Fibroblast of the aortic adventitia (primary cell): Measurements from ENCODE around the gene STXBP5. TPM values are rescaled to one million over a fixed set of nuclear protein-coding genes. Genes with fewer than 3 reads are reported as not detected.

Source experiments
- DNase-seq: peaks from one replicate; pipeline ENCODE4 v3.0.0-alpha.2; 2010; ENCODE audit warnings: low read depth
- H3K4me3 ChIP-seq: 2 replicates; pipeline ENCODE4 v1.5.1; 2011; ENCODE audit warnings: low read depth, mild to moderate bottlenecking, control low read depth, low read length, moderate library complexity
- CTCF ChIP-seq: IDR thresholded peaks from 2 replicates; pipeline ENCODE4 v1.5.1; 2011; ENCODE audit warnings: mild to moderate bottlenecking, low read length, control low read depth, inconsistent platforms; ENCODE audit not compliant: insufficient read depth
- total RNA-seq: library from RNA; depleted of rRNA; stranded (reverse); fragments of >200 nt; gene quantifications from 2 replicates; pipeline ENCODE4 v1.2.3, GENCODE V29; 2012; ENCODE audit warnings: low replicate concordance

Gene STXBP5
- total RNA-seq, 1 donor = 65.2 TPM

- no peak for TF ChIP-seq CTCF
- H3K4me3 ChIP-seq = no peak overlapping the region
- no peak for DNase-seq
Measured at GRCh38 chr6:147406783-147407182, 202.6 kb downstream of the STXBP5 start.

DNA sequence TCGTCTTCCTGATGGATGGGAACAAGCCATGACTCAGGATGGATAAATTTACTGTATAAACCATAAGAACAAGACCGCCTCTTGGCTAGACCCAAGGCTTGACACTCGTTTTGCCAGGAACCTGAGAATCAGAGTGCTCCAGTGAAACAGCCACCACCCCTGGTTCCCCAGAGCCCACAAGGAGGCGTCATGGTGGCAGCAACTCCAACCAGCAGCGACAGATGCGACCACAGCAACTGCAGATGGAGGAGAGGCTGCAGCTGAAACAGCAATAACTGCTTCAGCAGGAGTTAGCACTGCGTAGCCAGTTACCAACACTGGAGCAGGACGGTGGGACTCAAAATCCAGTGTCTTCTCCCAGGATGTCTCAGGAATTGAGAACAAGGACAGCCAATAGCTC, 203.4 kb downstream of the STXBP5 start:
- H3K4me3 ChIP-seq = no peak overlapping the region
- no peak for DNase-seq
- TF ChIP-seq CTCF = no peak

DNA sequence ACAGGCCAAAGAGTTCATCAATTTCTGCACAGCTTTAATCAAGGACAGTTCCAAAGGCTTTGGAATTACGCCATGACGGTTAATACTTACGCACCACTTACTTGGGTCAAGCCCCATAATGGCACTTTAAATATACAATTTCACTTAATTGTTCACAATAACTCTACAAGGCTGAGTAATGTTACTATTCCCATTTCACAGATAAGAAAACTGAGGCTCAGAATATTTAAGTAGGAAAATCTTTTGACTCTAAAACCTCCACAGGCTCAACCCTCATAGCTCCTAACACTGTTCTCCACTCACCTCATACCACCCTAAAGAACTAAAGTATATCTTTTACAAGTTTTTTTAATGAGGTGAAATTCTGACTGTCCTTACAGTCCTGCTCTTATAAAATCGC, 212.4 kb downstream of the STXBP5 start:
- no peak overlapping the region for H3K4me3 ChIP-seq
- TF ChIP-seq CTCF = no peak
- DNase-seq = no peak

- no peak for TF ChIP-seq CTCF
- DNase-seq = no peak
- no peak overlapping the region for H3K4me3 ChIP-seq
Measured at GRCh38 chr6:147417954-147418353, 213.7 kb downstream of the STXBP5 start.

GRCh38 chr6:147418523-147418922, 214.3 kb downstream of the STXBP5 start:
- H3K4me3 ChIP-seq = no peak overlapping the region
- no peak for DNase-seq
- no peak for TF ChIP-seq CTCF

DNA sequence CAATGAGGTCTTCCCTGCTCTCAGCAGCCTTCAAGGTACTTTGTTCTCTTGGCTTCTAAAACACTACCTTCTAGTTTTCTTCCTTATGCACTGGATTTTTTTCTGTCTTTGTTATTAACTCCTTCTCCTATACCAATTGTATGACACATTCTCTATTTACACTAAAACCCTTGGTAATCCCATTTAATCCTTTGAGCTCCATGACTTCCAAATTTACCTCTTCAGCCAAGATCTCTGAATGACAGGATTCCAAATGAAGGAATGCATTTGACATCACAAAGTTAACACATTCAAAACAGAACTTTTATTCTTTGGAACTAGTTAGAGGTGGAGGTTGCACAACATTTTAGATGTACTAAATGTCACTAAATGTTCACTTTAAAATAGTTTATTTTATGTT, 217.7 kb downstream of the STXBP5 start:
- TF ChIP-seq CTCF = no peak
- no peak overlapping the region for H3K4me3 ChIP-seq
- DNase-seq = no peak

GRCh38 chr6:147423111-147423510, 218.9 kb downstream of the STXBP5 start:
- H3K4me3 ChIP-seq = no peak overlapping the region
- no peak for TF ChIP-seq CTCF
- no peak for DNase-seq
